Measurements from ENCODE around the gene TIPRL.

The TIPRL gene

GRCh38 chr1:168224991-168225390 lies 46.2 kb downstream of the TIPRL start:
- peak overlapping the region; percentile 89 for H3K4me3 ChIP-seq (ENCODE audit: low read length)
- H3K27ac ChIP-seq (ENCODE audit: low read length) = no peak overlapping the region
- peaks cover 42% of the 10 kb centered on the region for H3K79me2 ChIP-seq (ENCODE audit: low read length)
- no peaks in the 10 kb centered on the region for H3K9me3 ChIP-seq (ENCODE audit: insufficient read depth, low read length)
- peak overlapping the region; percentile 73 for H3K4me2 ChIP-seq (ENCODE audit: low read length)
- H2AFZ ChIP-seq (ENCODE audit: low read depth, low read length) = peak overlapping the region; percentile 91; the same call in 1 of the 2 replicates
- peaks cover 23% of the 10 kb centered on the region for H3K36me3 ChIP-seq (replicated peaks; ENCODE audit: low read depth, low read length)
- peaks cover 28% of the 10 kb centered on the region for H4K20me1 ChIP-seq (ENCODE audit: insufficient read depth, low read length)
- H3K27me3 ChIP-seq (ENCODE audit: low read depth, low read length) = no peaks in the 10 kb centered on the region
- no peak for TF ChIP-seq EZH2phosphoT487 (IDR thresholded peaks at IDR 0.05; ENCODE audit: low read depth)
- TF ChIP-seq CTCF (IDR thresholded peaks at IDR 0.05; ENCODE audit: low read depth, low read length) = no peak
- peaks cover 30% of the 10 kb centered on the region for H3K4me1 ChIP-seq (ENCODE audit: low read length)
- H3K9ac ChIP-seq (ENCODE audit: low read length) = peak overlapping the region; percentile 90

- peaks cover 48% of the 10 kb centered on the region for H3K79me2 ChIP-seq (ENCODE audit: low read length)
- peak within 1 kb of the TSS; percentile 89 for H3K4me3 ChIP-seq (ENCODE audit: low read length)
- peak within 1 kb of the TSS; percentile 91 for H2AFZ ChIP-seq (ENCODE audit: low read depth, low read length)
- peaks cover 30% of the 10 kb centered on the region for H3K4me1 ChIP-seq (ENCODE audit: low read length)
- H3K36me3 ChIP-seq (replicated peaks; ENCODE audit: low read depth, low read length) = peaks cover 25% of the 10 kb centered on the region
- H3K27me3 ChIP-seq (ENCODE audit: low read depth, low read length) = no peaks in the 10 kb centered on the region
- no peaks in the 10 kb centered on the region for H3K9me3 ChIP-seq (ENCODE audit: insufficient read depth, low read length)
- peak within 1 kb of the TSS; percentile 90 for H3K9ac ChIP-seq (ENCODE audit: low read length)
- peak within 1 kb of the TSS; percentile 62 for H3K27ac ChIP-seq (ENCODE audit: low read length)
- H4K20me1 ChIP-seq (ENCODE audit: insufficient read depth, low read length) = peaks cover 32% of the 10 kb centered on the region
- TF ChIP-seq CTCF (IDR thresholded peaks at IDR 0.05; ENCODE audit: low read depth, low read length) (no peak), EZH2phosphoT487 (IDR thresholded peaks at IDR 0.05; ENCODE audit: low read depth) (no peak)
- H3K4me2 ChIP-seq (ENCODE audit: low read length) = peak within 1 kb of the TSS; percentile 73
Measured at GRCh38 chr1:168225476-168226190, 46.9 kb downstream of the TIPRL start, which contains the start of gene SFT2D2. Gene SFT2D2, plus strand, starts transcription at chr1:168226004. Its CDS starts 76 bp downstream, at chr1:168226080.

- Histone ChIP-seq H3K4me2 (ENCODE audit: low read length) (peak overlapping the region; percentile 73), H3K9me3 (ENCODE audit: insufficient read depth, low read length) (no peaks in the 10 kb centered on the region), H3K27me3 (ENCODE audit: low read depth, low read length) (no peaks in the 10 kb centered on the region), H4K20me1 (ENCODE audit: insufficient read depth, low read length) (peaks cover 50% of the 10 kb centered on the region), H3K4me3 (ENCODE audit: low read length) (peak overlapping the region; percentile 89), H3K27ac (ENCODE audit: low read length) (peak overlapping the region; percentile 62), H2AFZ (ENCODE audit: low read depth, low read length) (no peak overlapping the region), H3K79me2 (ENCODE audit: low read length) (peaks cover 66% of the 10 kb centered on the region), H3K36me3 (replicated peaks; ENCODE audit: low read depth, low read length) (peaks cover 39% of the 10 kb centered on the region), H3K9ac (ENCODE audit: low read length) (peak overlapping the region; percentile 90), H3K4me1 (ENCODE audit: low read length) (peaks cover 30% of the 10 kb centered on the region)
- TF ChIP-seq CTCF (IDR thresholded peaks at IDR 0.05; ENCODE audit: low read depth, low read length) = no peak
- TF ChIP-seq EZH2phosphoT487 (IDR thresholded peaks at IDR 0.05; ENCODE audit: low read depth) = no peak
Measured at GRCh38 chr1:168227620-168228019, 48.9 kb downstream of the TIPRL start.

- Histone ChIP-seq H2AFZ (ENCODE audit: low read depth, low read length) (no peak overlapping the region), H3K4me2 (ENCODE audit: low read length) (no peak overlapping the region)
Measured at GRCh38 chr1:168229893-168230292, 51.1 kb downstream of the TIPRL start.

More at GRCh38 chr1:168229893-168230292, 51.1 kb downstream of the TIPRL start:
- H3K27ac ChIP-seq (ENCODE audit: low read length) = no peak overlapping the region
- peaks cover 29% of the 10 kb centered on the region for H3K4me1 ChIP-seq (ENCODE audit: low read length)
- no peaks in the 10 kb centered on the region for H3K27me3 ChIP-seq (ENCODE audit: low read depth, low read length)
- H3K9me3 ChIP-seq (ENCODE audit: insufficient read depth, low read length) = no peaks in the 10 kb centered on the region
- H4K20me1 ChIP-seq (ENCODE audit: insufficient read depth, low read length) = peaks cover 65% of the 10 kb centered on the region
- TF ChIP-seq CTCF (IDR thresholded peaks at IDR 0.05; ENCODE audit: low read depth, low read length) = no peak
- TF ChIP-seq EZH2phosphoT487 (IDR thresholded peaks at IDR 0.05; ENCODE audit: low read depth) = no peak
- H3K9ac ChIP-seq (ENCODE audit: low read length) = no peak overlapping the region
- no peak overlapping the region for H3K4me3 ChIP-seq (ENCODE audit: low read length)
- peaks cover 59% of the 10 kb centered on the region for H3K36me3 ChIP-seq (replicated peaks; ENCODE audit: low read depth, low read length)
- H3K79me2 ChIP-seq (ENCODE audit: low read length) = peaks cover 78% of the 10 kb centered on the region
